Fibroblast of villous mesenchyme (primary cell): Measurements from ENCODE around the gene ALDH4A1. TPM values are rescaled to one million over a fixed set of nuclear protein-coding genes. Genes with fewer than 3 reads are reported as not detected.
"Not testable (repeated sequence)": the region's sequence is repeated elsewhere in the genome, so short reads cannot be mapped to it uniquely, and the experiment has no call there.

ENCODE experiments used
- DNase-seq: peaks from one replicate; pipeline ENCODE4 v3.0.0-alpha.2; 2010; ENCODE audit warnings: low read depth
- H3K4me3 ChIP-seq: 2 replicates; pipeline ENCODE4 v1.5.1; 2011; ENCODE audit warnings: low read depth, mild to moderate bottlenecking, low read length
- total RNA-seq: library from RNA; depleted of rRNA; stranded (reverse); fragments of >200 nt; gene quantifications from 2 replicates; pipeline ENCODE4 v1.2.3, GENCODE V29; 2012
- TF ChIP-seq, protein P1 (sequence below): IDR thresholded peaks from 2 replicates; pipeline ENCODE4 v1.5.1; 2012; ENCODE audit warnings: low read depth, mild to moderate bottlenecking, low read length; ENCODE audit not compliant: insufficient read depth

ALDH4A1 gene
- total RNA-seq, 1 donor: 13.0 TPM

DNA sequence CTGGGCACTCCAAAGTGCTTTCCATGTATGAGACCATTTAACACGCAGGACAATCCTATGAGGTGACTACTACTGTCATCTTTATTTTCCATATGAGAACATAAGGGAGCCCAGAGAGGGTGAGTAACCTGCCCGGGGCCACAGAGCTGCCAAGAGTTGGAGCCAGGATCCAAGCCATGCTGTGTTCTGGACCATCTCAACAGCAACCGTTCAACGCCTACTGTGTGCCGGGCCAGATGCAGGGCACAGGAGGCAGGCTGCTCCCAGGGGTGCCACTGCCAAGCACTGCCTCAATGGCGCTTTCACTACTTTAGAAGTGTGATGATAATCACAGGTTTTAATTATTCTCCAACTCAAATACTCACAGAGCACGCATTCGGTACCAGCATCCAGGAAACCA, 3.8 kb downstream of the ALDH4A1 start:
- no peak for DNase-seq
- TF ChIP-seq, protein P1, sequence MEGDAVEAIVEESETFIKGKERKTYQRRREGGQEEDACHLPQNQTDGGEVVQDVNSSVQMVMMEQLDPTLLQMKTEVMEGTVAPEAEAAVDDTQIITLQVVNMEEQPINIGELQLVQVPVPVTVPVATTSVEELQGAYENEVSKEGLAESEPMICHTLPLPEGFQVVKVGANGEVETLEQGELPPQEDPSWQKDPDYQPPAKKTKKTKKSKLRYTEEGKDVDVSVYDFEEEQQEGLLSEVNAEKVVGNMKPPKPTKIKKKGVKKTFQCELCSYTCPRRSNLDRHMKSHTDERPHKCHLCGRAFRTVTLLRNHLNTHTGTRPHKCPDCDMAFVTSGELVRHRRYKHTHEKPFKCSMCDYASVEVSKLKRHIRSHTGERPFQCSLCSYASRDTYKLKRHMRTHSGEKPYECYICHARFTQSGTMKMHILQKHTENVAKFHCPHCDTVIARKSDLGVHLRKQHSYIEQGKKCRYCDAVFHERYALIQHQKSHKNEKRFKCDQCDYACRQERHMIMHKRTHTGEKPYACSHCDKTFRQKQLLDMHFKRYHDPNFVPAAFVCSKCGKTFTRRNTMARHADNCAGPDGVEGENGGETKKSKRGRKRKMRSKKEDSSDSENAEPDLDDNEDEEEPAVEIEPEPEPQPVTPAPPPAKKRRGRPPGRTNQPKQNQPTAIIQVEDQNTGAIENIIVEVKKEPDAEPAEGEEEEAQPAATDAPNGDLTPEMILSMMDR: no peak
- H3K4me3 ChIP-seq: no peak overlapping the region

DNA sequence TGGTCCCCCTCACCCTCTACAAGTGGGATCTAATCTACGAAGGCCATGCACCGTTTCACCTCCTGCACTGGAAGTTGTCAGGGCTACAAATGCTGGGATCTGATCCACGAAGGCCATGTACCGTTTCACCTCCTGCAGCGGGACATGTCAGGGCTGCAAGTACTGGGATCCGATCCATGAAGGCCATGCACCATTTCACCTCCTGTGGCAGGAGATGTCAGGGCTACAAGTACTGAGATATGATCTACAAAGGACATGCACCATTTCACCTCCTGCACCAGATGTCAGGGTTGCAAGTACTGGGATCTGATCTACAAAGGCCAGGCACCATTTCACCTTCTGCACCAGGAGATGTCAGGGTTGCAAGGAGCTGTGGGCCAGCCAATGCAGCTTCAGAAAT, 7.0 kb downstream of the ALDH4A1 start:
- H3K4me3 ChIP-seq: no peak overlapping the region
- DNase-seq: no peak
- TF ChIP-seq, protein P1: no peak

DNA sequence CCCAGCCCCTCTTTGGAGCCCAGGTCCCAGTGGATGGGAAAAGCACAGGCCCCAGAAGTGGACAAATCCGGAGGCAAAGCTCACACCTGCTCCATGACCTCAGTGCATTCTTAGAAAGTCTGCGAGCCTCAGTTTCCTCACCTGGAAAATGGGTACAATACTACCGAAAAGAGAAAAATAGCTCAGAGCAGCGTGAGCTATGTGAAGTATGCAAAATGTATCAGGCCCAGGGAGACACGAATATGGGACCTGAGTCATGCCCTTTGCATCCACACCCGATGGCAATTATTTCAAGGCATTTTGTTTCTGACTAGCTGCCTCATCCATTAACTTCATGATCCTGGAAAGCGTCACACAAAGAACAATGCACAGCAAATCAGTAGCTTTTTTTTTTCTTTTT, 9.2 kb downstream of the ALDH4A1 start:
- no peak for DNase-seq

DNA sequence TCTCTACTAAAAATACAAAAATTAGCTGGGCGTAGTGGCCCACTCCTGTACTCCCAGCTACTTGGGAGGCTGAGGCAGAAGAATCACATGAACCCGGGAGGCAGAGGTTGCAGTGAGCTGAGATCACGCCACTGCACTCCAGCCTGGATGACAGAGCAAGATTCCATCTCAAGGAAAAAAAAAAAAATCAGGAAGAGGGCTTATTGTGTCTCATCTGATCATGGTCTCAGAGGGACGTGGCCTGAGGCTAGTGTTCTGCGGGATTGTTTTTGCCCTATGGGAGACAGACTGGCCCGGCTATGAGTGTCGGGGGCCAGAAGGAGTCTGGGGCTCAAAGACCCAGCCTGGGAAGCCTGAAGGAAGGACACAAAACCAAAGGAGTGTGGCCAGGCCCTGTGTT, 10.5 kb downstream of the ALDH4A1 start:
- H3K4me3 ChIP-seq, DNase-seq: not testable (repeated sequence)

More for the DNA sequence above, 9.2 kb downstream of the ALDH4A1 start:
- TF ChIP-seq, protein P1: no peak
- H3K4me3 ChIP-seq: no peak overlapping the region

DNA sequence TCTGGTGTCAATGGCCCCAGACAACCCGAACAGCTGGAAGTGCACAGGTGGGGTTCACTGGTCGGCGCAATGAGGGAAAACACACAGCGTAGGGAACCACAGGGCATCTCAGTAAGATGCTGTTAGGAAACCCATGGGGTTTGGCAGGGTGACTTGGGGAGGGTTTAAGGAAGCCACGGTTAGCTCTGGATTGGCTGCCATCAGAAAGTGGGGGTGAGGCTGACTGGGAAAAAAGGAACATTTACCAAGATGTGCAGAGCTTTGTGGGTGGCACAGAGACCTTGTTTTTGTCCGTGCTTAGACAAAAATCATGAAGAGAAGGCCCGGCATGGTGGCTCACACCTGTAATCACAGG, 11.0 kb downstream of the ALDH4A1 start:
- TF ChIP-seq, protein P1: no peak

DNA sequence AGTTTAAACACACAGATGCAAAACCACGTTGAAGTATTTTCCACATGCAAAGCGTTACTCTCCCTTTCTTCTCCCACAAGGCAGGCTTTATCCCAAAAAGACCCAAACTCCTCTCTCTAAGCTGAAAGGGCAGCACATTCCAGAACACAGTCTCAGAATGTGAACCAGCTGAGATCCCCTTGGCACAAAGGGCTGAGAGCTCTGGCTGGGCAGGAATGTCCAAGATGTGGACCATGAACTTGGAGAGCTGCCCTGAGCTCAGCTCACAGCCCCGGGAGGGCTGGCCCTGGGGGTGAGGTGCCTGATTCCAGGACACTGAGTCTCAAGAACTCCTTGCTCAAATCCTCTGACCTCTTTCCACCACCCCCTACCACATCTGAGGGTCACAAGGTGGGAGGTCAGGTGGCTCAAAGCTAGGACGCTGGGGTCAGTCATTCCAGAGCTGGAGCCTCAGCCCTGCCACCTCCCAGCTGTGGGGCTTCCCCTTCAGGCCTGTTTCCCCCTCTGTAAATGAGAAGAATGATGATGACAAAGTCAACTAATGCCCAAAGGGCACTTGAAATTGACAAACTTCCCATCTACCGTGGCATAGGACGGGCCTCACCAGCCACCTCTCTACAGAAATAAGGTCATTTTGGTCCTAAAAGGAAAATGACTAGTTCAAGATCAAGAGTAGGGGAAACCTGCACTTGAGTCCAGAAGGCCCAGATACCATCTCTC, 11.5 kb downstream of the ALDH4A1 start:
- H3K4me3 ChIP-seq: no peak overlapping the region
- no peak for DNase-seq
- TF ChIP-seq, protein P1: no peak

More for the DNA sequence above, 11.0 kb downstream of the ALDH4A1 start:
- no peak for DNase-seq
- H3K4me3 ChIP-seq: no peak overlapping the region

DNA sequence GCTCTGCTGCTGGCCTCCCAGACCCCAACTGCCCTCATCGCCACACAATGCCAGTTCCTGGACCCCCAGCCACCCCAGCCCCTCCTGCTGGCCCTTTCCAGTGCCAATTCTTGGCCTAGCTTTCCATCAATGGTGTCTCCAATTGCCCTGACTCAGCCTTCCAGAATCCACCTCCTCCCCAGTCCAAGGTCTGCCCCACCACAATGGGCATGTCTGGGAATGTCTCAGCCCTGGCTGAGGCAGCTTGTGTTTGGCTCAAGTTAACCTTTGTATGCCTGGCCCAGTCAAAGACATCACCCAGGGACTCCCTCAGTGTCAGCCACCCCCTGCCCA, 16.4 kb downstream of the ALDH4A1 start:
- no peak overlapping the region for H3K4me3 ChIP-seq
- DNase-seq: no peak
- TF ChIP-seq, protein P1: no peak
